ENCODE measurements around the gene ATP4B.

DNA sequence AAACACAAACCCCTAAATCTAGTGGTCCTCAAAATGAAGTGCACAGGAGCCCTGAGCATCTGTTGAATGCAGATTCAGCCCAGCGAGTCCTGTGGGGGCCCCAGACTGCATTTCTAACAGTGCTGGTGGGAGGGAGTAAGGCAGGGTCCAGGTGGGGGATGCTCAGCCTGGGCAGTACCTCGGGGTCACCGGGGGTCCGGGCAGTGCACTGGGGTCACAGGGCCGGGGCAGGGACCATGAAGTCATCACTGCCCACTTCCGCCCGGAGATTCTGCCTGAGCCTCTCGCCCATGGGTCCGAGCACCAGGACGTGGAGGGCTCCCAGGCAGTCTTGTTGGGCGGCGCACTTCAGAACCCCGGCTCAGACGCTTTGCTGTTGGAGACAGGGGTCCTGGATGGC lies 838 bp upstream of the ATP4B start:
- TF ChIP-seq POLR2AphosphoS5 (IDR thresholded peaks at IDR 0.05; ENCODE audit: low read depth, low read length) (no peak), TAF1 (IDR thresholded peaks at IDR 0.05; ENCODE audit: borderline replicate concordance, insufficient read depth, low read length) (no peak), SIN3A (IDR thresholded peaks at IDR 0.05; ENCODE audit: borderline replicate concordance, insufficient read depth, low read length) (no peak), FOXP2 (optimal IDR thresholded peaks at IDR 0.05; ENCODE audit: borderline replicate concordance, extremely low read depth, extremely low read length, insufficient read depth) (no peak)
- TF ChIP-seq, protein P1, sequence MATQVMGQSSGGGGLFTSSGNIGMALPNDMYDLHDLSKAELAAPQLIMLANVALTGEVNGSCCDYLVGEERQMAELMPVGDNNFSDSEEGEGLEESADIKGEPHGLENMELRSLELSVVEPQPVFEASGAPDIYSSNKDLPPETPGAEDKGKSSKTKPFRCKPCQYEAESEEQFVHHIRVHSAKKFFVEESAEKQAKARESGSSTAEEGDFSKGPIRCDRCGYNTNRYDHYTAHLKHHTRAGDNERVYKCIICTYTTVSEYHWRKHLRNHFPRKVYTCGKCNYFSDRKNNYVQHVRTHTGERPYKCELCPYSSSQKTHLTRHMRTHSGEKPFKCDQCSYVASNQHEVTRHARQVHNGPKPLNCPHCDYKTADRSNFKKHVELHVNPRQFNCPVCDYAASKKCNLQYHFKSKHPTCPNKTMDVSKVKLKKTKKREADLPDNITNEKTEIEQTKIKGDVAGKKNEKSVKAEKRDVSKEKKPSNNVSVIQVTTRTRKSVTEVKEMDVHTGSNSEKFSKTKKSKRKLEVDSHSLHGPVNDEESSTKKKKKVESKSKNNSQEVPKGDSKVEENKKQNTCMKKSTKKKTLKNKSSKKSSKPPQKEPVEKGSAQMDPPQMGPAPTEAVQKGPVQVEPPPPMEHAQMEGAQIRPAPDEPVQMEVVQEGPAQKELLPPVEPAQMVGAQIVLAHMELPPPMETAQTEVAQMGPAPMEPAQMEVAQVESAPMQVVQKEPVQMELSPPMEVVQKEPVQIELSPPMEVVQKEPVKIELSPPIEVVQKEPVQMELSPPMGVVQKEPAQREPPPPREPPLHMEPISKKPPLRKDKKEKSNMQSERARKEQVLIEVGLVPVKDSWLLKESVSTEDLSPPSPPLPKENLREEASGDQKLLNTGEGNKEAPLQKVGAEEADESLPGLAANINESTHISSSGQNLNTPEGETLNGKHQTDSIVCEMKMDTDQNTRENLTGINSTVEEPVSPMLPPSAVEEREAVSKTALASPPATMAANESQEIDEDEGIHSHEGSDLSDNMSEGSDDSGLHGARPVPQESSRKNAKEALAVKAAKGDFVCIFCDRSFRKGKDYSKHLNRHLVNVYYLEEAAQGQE (IDR thresholded peaks at IDR 0.05; ENCODE audit: insufficient read depth in 1 of 2, low read depth in 2 of 2, low read length in 2 of 2), result no peak
